Stomach (tissue), 9 donors: ENCODE data around the gene PELO. TPM values are rescaled to one million over a fixed set of nuclear protein-coding genes. Genes with fewer than 3 reads are reported as not detected.

Source experiments
- DNase-seq, 2 donors: peaks; one replicate each; pipeline versions ENCODE4 v3.0.0 to v3.0.0-alpha.2; 2013 to 2019
- H3K27ac ChIP-seq, 5 donors: fragments of 200-600 bp in 4 of 5; sonication (generic) in 4 of 5; one replicate each; pipeline ENCODE4 v1.5.1; 2013 to 2019; ENCODE audit warnings: mild to moderate bottlenecking in 1 of 5, moderate library complexity in 1 of 5
- H3K27me3 ChIP-seq, 3 donors: fragments of 200-600 bp; sonication (generic); one replicate each; pipeline ENCODE4 v1.5.1; 2017 to 2019; ENCODE audit warnings: mixed run types in 1 of 3
- H3K36me3 ChIP-seq, 4 donors: fragments of 200-600 bp; sonication (generic); 1 replicate in 3 of 4; 2 replicates in 1 of 4; pipeline ENCODE4 v1.5.1; 2016 to 2019
- H3K4me1 ChIP-seq, 4 donors: fragments of 200-600 bp; sonication (generic); one replicate each; pipeline ENCODE4 v1.5.1; 2016 to 2019
- H3K4me3 ChIP-seq, 4 donors: fragments of 200-600 bp; sonication (generic) in 3 of 4; one replicate each; pipeline ENCODE4 v1.5.1; 2016 to 2019; ENCODE audit warnings: mild to moderate bottlenecking in 1 of 4
- H3K9me3 ChIP-seq, 4 donors: fragments of 200-600 bp; sonication (generic); one replicate each; pipeline ENCODE4 v1.5.1; 2016 to 2019
- CTCF ChIP-seq, 7 experiments: fragments of 450-650 bp in 4 of 7; fragments of 200-600 bp in 3 of 7; sonication (generic) in 3 of 7; IDR thresholded peaks; one replicate each; pipeline ENCODE4 v1.5.1; 2016 to 2019; ENCODE audit warnings: antibody characterized with exemption in 7 of 7, control low read depth in 2 of 7, mild to moderate bottlenecking in 1 of 7
- EP300 ChIP-seq: sonication (generic); formaldehyde crosslinking; IDR thresholded peaks from one replicate; pipeline ENCODE4 v1.6.1; 2017; ENCODE audit warnings: antibody characterized with exemption
- POLR2A ChIP-seq, 4 donors: fragments of 450-650 bp; IDR thresholded peaks; one replicate each; pipeline ENCODE4 v1.6.1; 2016; ENCODE audit warnings: antibody characterized with exemption in 4 of 4, control low read depth in 2 of 4, mild to moderate bottlenecking in 1 of 4, moderate library complexity in 1 of 4
- POLR2AphosphoS5 ChIP-seq, 3 donors: sonication (generic); formaldehyde crosslinking; IDR thresholded peaks; one replicate each; pipeline ENCODE4 v1.6.1; 2016; ENCODE audit warnings: antibody characterized with exemption in 3 of 3
- WGBS, 5 donors: extraction: QIAGEN DNeasy Blood & Tissue Kit in 3 of 5; methylation state at CpG; one replicate each; pipeline versions ENCODE4 v1.1.5 to v1.1.7; 2013 to 2018; 5-methylcytosine and 5-hydroxymethylcytosine counted together
- intact Hi-C: fragments of 100-400 bp; cut with DNase I; formaldehyde crosslinking; loops from one replicate; pipeline ENCODE4 v1.15.1; 2023; ENCODE audit warnings: low total_unique reads
- polyA plus RNA-seq, 3 donors: library from polyadenylated mRNA; stranded (reverse); fragments of 200-250 nt; gene quantifications; one replicate each; pipeline ENCODE4 v1.2.3, GENCODE V29; 2013
- total RNA-seq, 5 donors: library from RNA; depleted of rRNA; stranded (reverse); fragments of >200 nt; gene quantifications; one replicate each; pipeline versions ENCODE4 v1.1.0 to v1.2.3, GENCODE V29; 2014 to 2016
- donor health status: healthy with polysubstance abuse.
- donor health status: Bipolar disorder and iron deficiency.
- donor health status: healthy.

Gene PELO
- total and polyA plus RNA-seq, 8 donors: 5.8 to 62.2 (median 12.5) TPM

- Histone ChIP-seq H3K9me3 (no peaks in the 10 kb centered on the region), H3K36me3 (peaks cover 0 to 12% (median 5%) of the 10 kb centered on the region in 4 donors), H3K27ac (peak overlapping the region in 4 of 5 donors; percentile 36 to 97 (median 95)), H3K27me3 (no peaks in the 10 kb centered on the region), H3K4me1 (peaks cover 46 to 87% (median 67%) of the 10 kb centered on the region in 4 donors), H3K4me3 (peak overlapping the region; percentile 58 to 72 (median 60))
- DNase-seq: no peak
- intact Hi-C loops: no loop called here
- 52 to 73% (median 64%) methylated on average over 2 of the region's 2 CpGs for WGBS, 5 donors
- TF ChIP-seq CTCF (IDR thresholded peaks at IDR 0.05): no peak
- no peak for TF ChIP-seq EP300
- no peak for TF ChIP-seq POLR2AphosphoS5 (IDR thresholded peaks at IDR 0.05)
- TF ChIP-seq POLR2A (IDR thresholded peaks at IDR 0.05): no peak
These were observed 14.7 kb downstream of the PELO start for GRCh38 chr5:52802272-52802973.

GRCh38 chr5:52802974-52803336, 15.2 kb downstream of the PELO start:
- intact Hi-C loops: no loop called here
- peaks cover 45 to 87% (median 67%) of the 10 kb centered on the region in 4 donors for H3K4me1 ChIP-seq
- H3K9me3 ChIP-seq: no peaks in the 10 kb centered on the region
- TF ChIP-seq CTCF (IDR thresholded peaks at IDR 0.05): no peak
- no peak for TF ChIP-seq POLR2A (IDR thresholded peaks at IDR 0.05)
- no peak for TF ChIP-seq EP300
- TF ChIP-seq POLR2AphosphoS5 (IDR thresholded peaks at IDR 0.05): no peak
- peaks cover 0 to 12% (median 5%) of the 10 kb centered on the region in 4 donors for H3K36me3 ChIP-seq
- peak overlapping the region in 4 of 5 donors; percentile 36 to 95 (median 78) for H3K27ac ChIP-seq
- H3K4me3 ChIP-seq: peak overlapping the region; percentile 58 to 72 (median 60)
- 53 to 70% (median 61%) methylated on average over 6 of the region's 6 CpGs for WGBS, 5 donors
- H3K27me3 ChIP-seq: no peaks in the 10 kb centered on the region
- DNase-seq: no peak

- intact Hi-C loops: no loop called here
- no peak for DNase-seq
- peak overlapping the region in 2 of 4 donors; percentile 58 to 61 for H3K4me3 ChIP-seq
- TF ChIP-seq POLR2A (IDR thresholded peaks at IDR 0.05) (no peak), POLR2AphosphoS5 (IDR thresholded peaks at IDR 0.05) (no peak), EP300 (no peak), CTCF (IDR thresholded peaks at IDR 0.05) (no peak)
- peaks cover 38 to 88% (median 63%) of the 10 kb centered on the region in 4 donors for H3K4me1 ChIP-seq
- no peaks in the 10 kb centered on the region for H3K27me3 ChIP-seq
- H3K36me3 ChIP-seq: peaks cover 0 to 12% (median 5%) of the 10 kb centered on the region in 4 donors
- H3K27ac ChIP-seq: peak overlapping the region in 3 of 5 donors; percentile 44 to 95 (median 61)
- no peaks in the 10 kb centered on the region for H3K9me3 ChIP-seq
- WGBS, 5 donors: 24 to 36% (median 33%) methylated on average over 2 of the region's 2 CpGs
These were observed 16.7 kb downstream of the PELO start for GRCh38 chr5:52804387-52804791.

- Histone ChIP-seq H3K4me1 (peaks cover 34 to 94% (median 68%) of the 10 kb centered on the region in 4 donors), H3K36me3 (peaks cover 0 to 12% (median 5%) of the 10 kb centered on the region in 4 donors), H3K4me3 (peak overlapping the region in 1 of 4 donors; percentile 58), H3K9me3 (no peaks in the 10 kb centered on the region), H3K27ac (peak overlapping the region in 3 of 5 donors; percentile 44 to 95 (median 61)), H3K27me3 (no peaks in the 10 kb centered on the region)
- no peak for TF ChIP-seq POLR2AphosphoS5 (IDR thresholded peaks at IDR 0.05)
- DNase-seq: no peak
- intact Hi-C loops: no loop called here
- 59 to 73% (median 69%) methylated on average over 2 of the region's 2 CpGs for WGBS, 5 donors
These were observed 17.3 kb downstream of the PELO start for GRCh38 chr5:52804981-52805380.

- intact Hi-C loops: no loop called here
- peaks cover 0 to 12% (median 5%) of the 10 kb centered on the region in 4 donors for H3K36me3 ChIP-seq
- DNase-seq: no peak
- no peaks in the 10 kb centered on the region for H3K9me3 ChIP-seq
- H3K27me3 ChIP-seq: no peaks in the 10 kb centered on the region
- no peak overlapping the region for H3K4me3 ChIP-seq
- H3K27ac ChIP-seq: peak overlapping the region in 3 of 5 donors; percentile 44 to 95 (median 61)
- H3K4me1 ChIP-seq: peaks cover 28 to 99% (median 71%) of the 10 kb centered on the region in 4 donors
- 67 to 89% (median 87%) methylated on average over 2 of the region's 2 CpGs for WGBS, 5 donors
- TF ChIP-seq EP300 (no peak), POLR2AphosphoS5 (IDR thresholded peaks at IDR 0.05) (no peak), CTCF (IDR thresholded peaks at IDR 0.05) (no peak), POLR2A (IDR thresholded peaks at IDR 0.05) (no peak)
These were observed 17.9 kb downstream of the PELO start for GRCh38 chr5:52805615-52806014.
